Activated CD8-positive, alpha-beta memory T cell treated with anti-CD3 and anti-CD28 coated beads, Interleukin-2, amount 50 U/mL, for 1 hour (primary cell): ENCODE measurements around the gene MID1IP1.

ENCODE experiments used
- DNase-seq: peaks from one replicate; pipeline ENCODE4 v3.0.0-alpha.2; 2020; ENCODE audit errors: extremely low read depth

MID1IP1 gene

GRCh38 chrX:38811515-38812243 is 10.4 kb downstream of the MID1IP1 start:
- DNase-seq, result no peak

- DNase-seq, result no peak
These were observed 14.9 kb downstream of the MID1IP1 start for GRCh38 chrX:38816155-38816554.

- no peak for DNase-seq
These were observed 15.9 kb downstream of the MID1IP1 start for GRCh38 chrX:38817004-38817703.

GRCh38 chrX:38819163-38819562 is 17.9 kb downstream of the MID1IP1 start:
- no peak for DNase-seq

GRCh38 chrX:38819709-38820108 is 18.4 kb downstream of the MID1IP1 start:
- DNase-seq, result no peak

- DNase-seq, result no peak
These were observed 19.5 kb downstream of the MID1IP1 start for GRCh38 chrX:38820751-38821150.

GRCh38 chrX:38824176-38824575 is 22.9 kb downstream of the MID1IP1 start:
- DNase-seq, result no peak

GRCh38 chrX:38831949-38832348 is 30.7 kb downstream of the MID1IP1 start:
- DNase-seq, result no peak

GRCh38 chrX:38837389-38837788 is 36.1 kb downstream of the MID1IP1 start:
- no peak for DNase-seq

- no peak for DNase-seq
These were observed 38.0 kb downstream of the MID1IP1 start for GRCh38 chrX:38839277-38839676.

GRCh38 chrX:38839944-38840343 is 38.7 kb downstream of the MID1IP1 start:
- DNase-seq, result no peak

GRCh38 chrX:38841750-38842149 is 40.5 kb downstream of the MID1IP1 start:
- no peak for DNase-seq

GRCh38 chrX:38845426-38845825 is 44.2 kb downstream of the MID1IP1 start:
- DNase-seq, result no peak

- no peak for DNase-seq
These were observed 46.1 kb downstream of the MID1IP1 start for GRCh38 chrX:38847206-38847902.

- DNase-seq, result no peak
These were observed 46.6 kb downstream of the MID1IP1 start for GRCh38 chrX:38847903-38848230.

GRCh38 chrX:38848671-38849455 is 47.6 kb downstream of the MID1IP1 start:
- DNase-seq, result no peak

- no peak for DNase-seq
These were observed 49.7 kb downstream of the MID1IP1 start for GRCh38 chrX:38850807-38851544.

- no peak for DNase-seq
These were observed 53.0 kb downstream of the MID1IP1 start for GRCh38 chrX:38854305-38854704.
